Aorta (tissue), 5 donors: ENCODE data around the gene LRRN1. TPM values are rescaled to one million over a fixed set of nuclear protein-coding genes. Genes with fewer than 3 reads are reported as not detected.

Source experiments
- ATAC-seq: fragments of 200-7000 bp; cut with Tn5 transposase; one replicate; pipeline ENCODE4 v1.9.1; 2022; ENCODE audit warnings: moderate library complexity; ENCODE audit not compliant: low FRiP score
- DNase-seq, 2 donors: peaks; one replicate each; pipeline ENCODE4 v3.0.0-alpha.2; 2020
- H3K27ac ChIP-seq, 2 donors: one replicate each; pipeline ENCODE4 v1.5.1; 2013; ENCODE audit warnings: low read length in 2 of 2, mild to moderate bottlenecking in 2 of 2, moderate library complexity in 2 of 2, control low read depth in 1 of 2, inconsistent platforms in 1 of 2, low read depth in 1 of 2
- H3K27me3 ChIP-seq, 2 donors: one replicate each; pipeline ENCODE4 v1.6.1; 2013; ENCODE audit warnings: control low read depth in 1 of 2, low read length in 1 of 2, mild to moderate bottlenecking in 1 of 2, moderate library complexity in 1 of 2; ENCODE audit not compliant: insufficient read depth in 2 of 2, control insufficient read depth in 1 of 2
- H3K36me3 ChIP-seq, 2 donors: one replicate each; pipeline ENCODE4 v1.6.1; 2013; ENCODE audit warnings: control low read depth in 1 of 2, low read length in 1 of 2, mild to moderate bottlenecking in 1 of 2; ENCODE audit not compliant: insufficient read depth in 2 of 2, control insufficient read depth in 1 of 2
- H3K4me1 ChIP-seq, 2 donors: one replicate each; pipeline ENCODE4 v1.6.1; 2013; ENCODE audit warnings: low read length in 2 of 2, control low read depth in 1 of 2, mild to moderate bottlenecking in 1 of 2, moderate library complexity in 1 of 2; ENCODE audit not compliant: insufficient read depth in 2 of 2, control insufficient read depth in 1 of 2
- H3K4me3 ChIP-seq, 2 donors: one replicate each; pipeline ENCODE4 v1.5.1; 2013; ENCODE audit warnings: low read length in 2 of 2, control low read depth in 1 of 2, mild to moderate bottlenecking in 1 of 2
- H3K9me3 ChIP-seq: one replicate; pipeline ENCODE4 v1.6.1; 2013; ENCODE audit warnings: mild to moderate bottlenecking, low read length; ENCODE audit not compliant: control insufficient read depth
- WGBS, 2 donors: extraction: QIAGEN DNeasy Blood & Tissue Kit; methylation state at CpG; one replicate each; pipeline ENCODE4 v1.1.7; 2013; 5-methylcytosine and 5-hydroxymethylcytosine counted together
- intact Hi-C, 2 donors: fragments of 100-400 bp; cut with DNase I; formaldehyde crosslinking; loops; one replicate each; pipeline versions ENCODE4 v1.14.2 to v1.15.0; 2022
- polyA plus RNA-seq, 2 donors: library from polyadenylated mRNA; stranded (reverse); fragments of 200-250 nt; gene quantifications; one replicate each; pipeline ENCODE4 v1.2.3, GENCODE V29; 2013
- total RNA-seq, 2 donors: library from RNA; stranded (reverse); fragmentation: NEBNext Ultra II Directional; extraction: Animal tissue kit (Norgen Biotek cat#: 25700); gene quantifications; one replicate each; pipeline ENCODE4 v1.2.1, GENCODE V29; 2021
- donor health status: healthy with polysubstance abuse.
- donor health status: Bipolar disorder and iron deficiency.
- donor health status: DM: no; HTN: no; CAD: no.
- donor health status: DM: no; HTN: no; CAD: no.
- donor health status: DM: yes; HTN: yes; CAD: no.

LRRN1 gene
- total and polyA plus RNA-seq, 4 donors = 0.31 to 6.6 (median 2.6) TPM

GRCh38 chr3:3893590-3893989 is 94.4 kb downstream of the LRRN1 start:
- Histone ChIP-seq H3K4me1 (no peaks in the 10 kb centered on the region), H3K4me3 (no peak overlapping the region), H3K27ac (no peak overlapping the region), H3K9me3 (no peaks in the 10 kb centered on the region), H3K27me3 (no peaks in the 10 kb centered on the region), H3K36me3 (no peaks in the 10 kb centered on the region)
- DNase-seq (no peak), ATAC-seq (no peak)
- intact Hi-C loops = no loop called here
- WGBS, 2 donors = 42 to 44% methylated on average over 4 of the region's 4 CpGs
